ENCODE results near the gene GNG8.

DNA sequence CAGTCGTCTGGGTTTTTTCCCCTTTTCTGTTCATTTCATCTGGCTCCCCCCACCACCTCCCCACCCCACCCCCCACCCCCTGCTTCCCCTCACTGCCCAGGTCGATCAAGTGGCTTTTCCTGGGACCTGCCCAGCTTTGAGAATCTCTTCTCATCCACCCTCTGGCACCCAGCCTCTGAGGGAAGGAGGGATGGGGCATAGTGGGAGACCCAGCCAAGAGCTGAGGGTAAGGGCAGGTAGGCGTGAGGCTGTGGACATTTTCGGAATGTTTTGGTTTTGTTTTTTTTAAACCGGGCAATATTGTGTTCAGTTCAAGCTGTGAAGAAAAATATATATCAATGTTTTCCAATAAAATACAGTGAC lies 25.6 kb downstream of the GNG8 start:
- TF ChIP-seq ZNF274 (IDR thresholded peaks at IDR 0.05; ENCODE audit: low read length), result no peak
- no peak for TF ChIP-seq ZNF274 (tag by site-specific recombination; IDR thresholded peaks at IDR 0.05; ENCODE audit: borderline replicate concordance)
- no peak for TF ChIP-seq ZBTB21 (tag by site-specific recombination; IDR thresholded peaks at IDR 0.05)
- TF ChIP-seq ZNF266 (tag by site-specific recombination; IDR thresholded peaks at IDR 0.05; ENCODE audit: low read depth), result no peak
- no peak for TF ChIP-seq PRDM10 (tag by site-specific recombination; IDR thresholded peaks at IDR 0.05)
- TF ChIP-seq, protein P1, sequence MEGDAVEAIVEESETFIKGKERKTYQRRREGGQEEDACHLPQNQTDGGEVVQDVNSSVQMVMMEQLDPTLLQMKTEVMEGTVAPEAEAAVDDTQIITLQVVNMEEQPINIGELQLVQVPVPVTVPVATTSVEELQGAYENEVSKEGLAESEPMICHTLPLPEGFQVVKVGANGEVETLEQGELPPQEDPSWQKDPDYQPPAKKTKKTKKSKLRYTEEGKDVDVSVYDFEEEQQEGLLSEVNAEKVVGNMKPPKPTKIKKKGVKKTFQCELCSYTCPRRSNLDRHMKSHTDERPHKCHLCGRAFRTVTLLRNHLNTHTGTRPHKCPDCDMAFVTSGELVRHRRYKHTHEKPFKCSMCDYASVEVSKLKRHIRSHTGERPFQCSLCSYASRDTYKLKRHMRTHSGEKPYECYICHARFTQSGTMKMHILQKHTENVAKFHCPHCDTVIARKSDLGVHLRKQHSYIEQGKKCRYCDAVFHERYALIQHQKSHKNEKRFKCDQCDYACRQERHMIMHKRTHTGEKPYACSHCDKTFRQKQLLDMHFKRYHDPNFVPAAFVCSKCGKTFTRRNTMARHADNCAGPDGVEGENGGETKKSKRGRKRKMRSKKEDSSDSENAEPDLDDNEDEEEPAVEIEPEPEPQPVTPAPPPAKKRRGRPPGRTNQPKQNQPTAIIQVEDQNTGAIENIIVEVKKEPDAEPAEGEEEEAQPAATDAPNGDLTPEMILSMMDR (tag by site-specific recombination; IDR thresholded peaks at IDR 0.05), result no peak
- TF ChIP-seq ZNF121 (tag by site-specific recombination; IDR thresholded peaks at IDR 0.05), result no peak
- TF ChIP-seq ZNF830 (tag by site-specific recombination; IDR thresholded peaks at IDR 0.05; ENCODE audit: low read depth), result no peak
- TF ChIP-seq BCL11A (tag by site-specific recombination; IDR thresholded peaks at IDR 0.05; ENCODE audit: low read depth), result no peak
- no peak for TF ChIP-seq REST (tag by site-specific recombination; IDR thresholded peaks at IDR 0.05)
- TF ChIP-seq, protein P2, sequence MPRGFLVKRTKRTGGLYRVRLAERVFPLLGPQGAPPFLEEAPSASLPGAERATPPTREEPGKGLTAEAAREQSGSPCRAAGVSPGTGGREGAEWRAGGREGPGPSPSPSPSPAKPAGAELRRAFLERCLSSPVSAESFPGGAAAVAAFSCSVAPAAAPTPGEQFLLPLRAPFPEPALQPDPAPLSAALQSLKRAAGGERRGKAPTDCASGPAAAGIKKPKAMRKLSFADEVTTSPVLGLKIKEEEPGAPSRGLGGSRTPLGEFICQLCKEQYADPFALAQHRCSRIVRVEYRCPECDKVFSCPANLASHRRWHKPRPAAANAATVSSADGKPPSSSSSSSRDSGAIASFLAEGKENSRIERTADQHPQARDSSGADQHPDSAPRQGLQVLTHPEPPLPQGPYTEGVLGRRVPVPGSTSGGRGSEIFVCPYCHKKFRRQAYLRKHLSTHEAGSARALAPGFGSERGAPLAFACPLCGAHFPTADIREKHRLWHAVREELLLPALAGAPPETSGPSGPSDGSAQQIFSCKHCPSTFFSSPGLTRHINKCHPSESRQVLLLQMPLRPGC (tag by site-specific recombination; IDR thresholded peaks at IDR 0.05), result no peak

All from HEK293 (cell line).